Panc1 (cell line): ENCODE measurements around the gene SLC29A2.
"Not testable (repeated sequence)": the region's sequence is repeated elsewhere in the genome, so short reads cannot be mapped to it uniquely, and the experiment has no call there.

Experiments used
- CTCF ChIP-seq: fragments of 450-650 bp; IDR thresholded peaks from 2 replicates; pipeline ENCODE4 v1.5.1; 2017; ENCODE audit warnings: mild to moderate bottlenecking
- POLR2AphosphoS5 ChIP-seq: IDR thresholded peaks from 2 replicates; pipeline ENCODE4 v1.6.1; 2012; ENCODE audit warnings: mild to moderate bottlenecking, low read depth, low read length, moderate library complexity

GRCh38 chr11:66380264-66380663 is 8.7 kb upstream of the SLC29A2 start:
- TF ChIP-seq CTCF, POLR2AphosphoS5: not testable (repeated sequence)
